GM12864 (cell line): ENCODE measurements around the gene KIF12.
"Not testable (repeated sequence)": the region's sequence is repeated elsewhere in the genome, so short reads cannot be mapped to it uniquely, and the experiment has no call there.

ENCODE experiments used
- DNase-seq: peaks from one replicate; pipeline ENCODE4 v3.0.0-alpha.2; 2011; ENCODE audit warnings: low read depth
- H3K4me3 ChIP-seq: 2 replicates; pipeline ENCODE4 v1.5.1; 2011; ENCODE audit warnings: mild to moderate bottlenecking, low read depth, low read length, control low read depth
- TF ChIP-seq, protein P1 (sequence below): IDR thresholded peaks from 2 replicates; pipeline ENCODE4 v1.5.1; 2011; ENCODE audit warnings: low read depth, mild to moderate bottlenecking, moderate library complexity, low read length, control low read depth, inconsistent platforms; ENCODE audit errors: missing control alignments

The KIF12 gene

DNA sequence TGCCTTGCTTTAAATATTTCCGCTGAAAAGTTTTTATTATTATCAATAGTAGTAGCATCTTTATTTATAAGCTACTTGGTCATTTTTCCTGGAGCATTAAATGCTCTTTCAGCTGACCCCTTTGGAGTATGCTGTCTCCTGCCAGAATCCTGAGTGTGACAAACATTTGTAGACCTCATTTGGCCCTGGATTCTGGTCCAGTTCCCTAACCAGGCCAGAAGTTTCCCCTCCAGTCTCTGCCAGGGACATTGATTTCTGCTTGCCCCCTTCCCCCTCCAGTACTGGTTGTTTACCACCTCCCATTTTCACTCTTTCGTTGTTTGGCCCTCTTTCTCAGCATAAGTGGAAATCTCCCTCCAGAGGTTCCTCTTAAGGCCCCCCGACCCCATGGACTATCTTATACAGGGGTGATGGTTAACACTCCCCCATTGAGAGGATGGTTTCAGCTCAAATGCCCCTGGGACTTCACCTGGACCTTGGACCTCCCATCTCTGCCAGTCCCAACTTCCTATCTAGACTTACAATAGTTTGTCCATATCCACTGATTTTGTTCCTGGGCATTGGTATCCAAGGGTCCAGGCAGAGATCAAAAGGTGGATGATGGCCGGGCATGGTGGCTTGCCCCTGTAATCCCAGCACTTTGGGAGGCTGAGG, 31.7 kb upstream of the KIF12 start:
- DNase-seq, result no peak
- no peak overlapping the region for H3K4me3 ChIP-seq
- TF ChIP-seq, protein P1, sequence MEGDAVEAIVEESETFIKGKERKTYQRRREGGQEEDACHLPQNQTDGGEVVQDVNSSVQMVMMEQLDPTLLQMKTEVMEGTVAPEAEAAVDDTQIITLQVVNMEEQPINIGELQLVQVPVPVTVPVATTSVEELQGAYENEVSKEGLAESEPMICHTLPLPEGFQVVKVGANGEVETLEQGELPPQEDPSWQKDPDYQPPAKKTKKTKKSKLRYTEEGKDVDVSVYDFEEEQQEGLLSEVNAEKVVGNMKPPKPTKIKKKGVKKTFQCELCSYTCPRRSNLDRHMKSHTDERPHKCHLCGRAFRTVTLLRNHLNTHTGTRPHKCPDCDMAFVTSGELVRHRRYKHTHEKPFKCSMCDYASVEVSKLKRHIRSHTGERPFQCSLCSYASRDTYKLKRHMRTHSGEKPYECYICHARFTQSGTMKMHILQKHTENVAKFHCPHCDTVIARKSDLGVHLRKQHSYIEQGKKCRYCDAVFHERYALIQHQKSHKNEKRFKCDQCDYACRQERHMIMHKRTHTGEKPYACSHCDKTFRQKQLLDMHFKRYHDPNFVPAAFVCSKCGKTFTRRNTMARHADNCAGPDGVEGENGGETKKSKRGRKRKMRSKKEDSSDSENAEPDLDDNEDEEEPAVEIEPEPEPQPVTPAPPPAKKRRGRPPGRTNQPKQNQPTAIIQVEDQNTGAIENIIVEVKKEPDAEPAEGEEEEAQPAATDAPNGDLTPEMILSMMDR, result no peak

DNA sequence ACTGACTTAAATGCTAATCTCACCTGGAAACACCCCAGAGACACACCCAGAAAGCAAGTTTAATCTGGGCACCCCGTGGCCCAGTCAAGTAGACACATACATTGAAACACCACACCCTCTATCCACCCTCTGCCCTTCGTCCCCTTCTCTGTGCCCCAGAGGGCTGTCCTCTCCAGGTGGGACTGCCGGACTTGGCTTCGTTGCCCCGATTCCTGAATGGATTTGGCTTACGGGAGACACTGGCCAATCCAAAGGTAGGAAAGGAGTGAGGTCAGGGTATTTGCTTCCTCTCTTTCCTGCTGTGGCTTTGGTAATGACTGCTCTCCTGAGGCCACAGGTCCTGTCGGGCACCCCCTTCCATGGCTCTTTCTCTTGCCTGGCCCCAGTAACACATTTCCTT, 31.0 kb upstream of the KIF12 start:
- TF ChIP-seq, protein P1, result no peak
- no peak for DNase-seq
- no peak overlapping the region for H3K4me3 ChIP-seq

DNA sequence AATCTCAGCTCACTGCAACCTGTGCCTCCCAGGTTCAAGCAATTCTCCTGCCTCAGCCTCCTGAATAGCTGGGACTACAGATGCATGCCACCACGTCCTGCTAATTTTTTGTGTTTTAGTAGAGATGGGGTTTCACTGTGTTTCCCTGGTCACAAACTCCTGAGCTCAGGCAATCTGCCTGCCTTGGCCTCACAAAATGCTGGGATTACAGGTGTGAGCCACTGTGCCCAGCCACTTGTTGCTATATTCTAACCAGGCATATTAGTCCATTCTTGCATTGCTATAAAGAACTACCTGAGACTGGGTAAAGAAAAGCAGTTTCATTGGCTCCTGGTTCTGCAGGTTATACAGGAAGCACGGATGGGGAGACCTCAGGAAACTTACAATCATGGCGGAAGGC, 29.7 kb upstream of the KIF12 start:
- not testable (repeated sequence) for DNase-seq, H3K4me3 ChIP-seq

DNA sequence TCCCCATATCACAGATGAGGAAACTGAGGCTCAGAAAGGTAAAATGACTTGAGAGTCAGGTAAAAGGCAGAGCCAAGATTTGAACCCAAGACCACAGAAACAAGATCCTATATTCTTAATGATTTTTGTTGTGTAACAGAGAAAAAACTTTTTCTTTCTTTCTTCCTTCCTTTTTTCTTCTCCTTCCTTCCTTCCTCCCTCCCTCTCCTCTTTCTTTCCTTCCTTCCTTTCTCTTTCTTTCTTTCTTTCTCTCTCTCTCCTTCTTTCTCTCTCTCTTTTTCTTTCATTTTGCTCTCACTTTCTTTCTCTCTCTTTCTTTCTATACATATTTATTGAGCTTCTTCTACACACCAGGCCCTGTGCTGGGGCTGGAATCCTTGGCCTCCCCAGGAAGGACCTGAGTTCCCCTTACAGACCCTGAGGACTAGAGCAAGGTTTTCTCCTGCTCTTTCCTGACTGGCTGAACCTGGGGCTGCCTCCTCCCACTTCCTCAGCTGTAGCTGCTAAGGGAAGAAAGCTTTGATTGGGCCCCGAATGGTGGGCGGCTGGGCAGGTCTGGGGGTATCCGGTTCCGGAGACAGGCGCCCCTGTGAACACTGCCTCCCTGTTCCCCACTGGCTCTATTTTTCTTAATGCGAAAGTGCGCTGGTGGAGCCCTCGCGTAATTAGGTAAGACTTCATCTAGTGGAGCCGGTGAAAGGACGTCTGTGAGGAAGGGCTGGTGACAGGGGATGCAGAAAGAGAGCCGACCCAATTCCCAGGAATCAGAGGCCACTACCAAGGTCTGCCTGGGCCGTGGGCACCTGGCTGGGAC, 27.4 kb upstream of the KIF12 start:
- H3K4me3 ChIP-seq, result no peak overlapping the region
- no peak for DNase-seq
- TF ChIP-seq, protein P1, result no peak

DNA sequence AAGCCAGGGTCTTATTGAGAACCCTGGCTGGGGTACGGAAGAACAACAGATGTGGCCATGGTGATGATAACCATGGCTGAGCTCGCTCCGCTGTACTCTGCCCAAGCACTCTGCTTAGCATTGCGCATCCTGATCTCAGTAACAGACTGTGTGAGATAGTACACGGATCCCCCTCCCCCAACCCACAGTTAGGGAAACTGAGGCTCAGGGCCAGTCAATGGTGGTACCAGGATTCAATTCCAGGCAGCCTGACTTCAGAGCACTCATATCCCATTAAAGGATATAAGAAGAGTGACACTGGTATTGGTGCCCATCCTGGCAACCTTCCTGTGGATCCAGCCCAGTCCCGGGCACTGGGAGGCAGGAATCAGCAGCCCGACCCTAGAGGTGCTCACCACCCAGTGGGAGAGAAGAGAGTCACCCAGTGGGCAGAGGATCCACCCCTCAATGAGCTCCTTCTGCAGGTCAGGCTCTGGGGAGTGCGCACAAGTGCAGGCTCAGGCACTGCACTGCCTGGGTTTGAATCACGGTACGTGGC, 26.5 kb upstream of the KIF12 start:
- DNase-seq, result no peak
- no peak overlapping the region for H3K4me3 ChIP-seq
- TF ChIP-seq, protein P1, result no peak

DNA sequence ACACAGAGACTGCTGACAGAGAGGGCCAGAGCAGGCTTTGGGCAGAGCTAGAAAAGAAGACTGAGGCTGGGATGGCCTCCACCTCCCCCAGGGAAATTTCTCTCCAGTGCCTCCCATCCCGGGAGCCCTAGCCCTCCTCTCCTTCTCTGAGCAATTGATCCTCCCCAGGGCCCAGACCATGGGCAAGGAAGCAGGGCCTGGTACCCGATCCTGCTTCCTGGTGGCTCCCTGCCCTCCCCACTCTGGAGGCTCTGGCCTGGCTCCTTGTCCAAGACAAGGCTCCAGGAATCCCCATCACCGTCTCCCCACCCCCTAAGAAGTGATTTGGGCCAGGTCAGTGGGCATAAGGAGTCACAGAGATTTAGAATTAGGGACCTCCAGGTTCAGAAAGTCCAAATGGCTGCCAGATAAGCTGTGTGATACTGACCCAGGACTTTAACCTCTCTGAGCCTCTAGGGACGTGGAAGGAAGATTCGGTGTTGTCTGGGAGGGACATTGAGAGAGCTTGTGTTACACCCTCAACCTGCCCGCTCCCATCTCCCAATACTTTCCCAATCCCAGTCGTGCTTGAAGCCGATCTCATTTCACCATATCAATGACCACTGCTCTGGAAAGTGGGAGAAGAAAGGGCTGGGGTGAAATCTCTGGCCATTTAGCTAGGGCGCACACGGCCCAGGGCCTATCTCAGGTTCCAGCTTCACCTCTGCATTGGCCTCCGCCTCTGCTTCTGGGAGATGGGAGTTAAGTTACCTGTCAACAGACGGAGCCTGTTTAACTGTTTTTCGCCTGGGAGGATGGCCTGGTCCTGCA, 25.8 kb upstream of the KIF12 start:
- TF ChIP-seq, protein P1, result no peak
- H3K4me3 ChIP-seq, result no peak overlapping the region
- no peak for DNase-seq

DNA sequence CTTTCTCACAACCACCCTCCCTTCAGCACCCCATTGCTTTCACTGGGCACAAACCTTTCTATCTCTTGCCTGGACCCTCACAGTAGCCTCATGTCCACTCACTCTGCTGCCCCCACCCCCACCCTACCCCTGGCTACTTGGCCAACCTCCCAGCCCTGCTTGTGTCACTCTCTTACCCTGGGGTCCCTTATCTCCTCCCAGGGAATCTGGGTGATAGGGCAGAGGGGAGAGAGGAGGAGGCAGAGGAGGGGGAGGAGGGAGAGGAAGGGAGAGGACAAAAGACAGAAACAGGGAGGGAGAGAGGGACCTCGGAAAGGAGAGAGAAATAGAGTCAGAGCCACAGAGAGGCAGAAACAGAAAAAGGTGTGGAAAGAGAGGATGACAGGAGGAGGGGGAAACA, 25.0 kb upstream of the KIF12 start:
- no peak for DNase-seq
- TF ChIP-seq, protein P1, result no peak
- no peak overlapping the region for H3K4me3 ChIP-seq
